Nephron (organoid): ENCODE data around the gene POFUT2.

ENCODE experiments used
- H3K27ac Mint-ChIP-seq, 3 experiments: 2 replicates each; pipeline ENCODE4 v1.8.0; 2020; ENCODE audit warnings: mixed read lengths in 3 of 3, mild to moderate bottlenecking in 2 of 3, moderate library complexity in 1 of 3
- H3K27me3 Mint-ChIP-seq: 2 replicates; pipeline ENCODE4 v1.8.0; 2021; ENCODE audit warnings: low read depth, mild to moderate bottlenecking, moderate library complexity, mixed read lengths
- H3K36me3 Mint-ChIP-seq: 2 replicates; pipeline ENCODE4 v1.8.0; 2020; ENCODE audit warnings: low read depth, mixed read lengths
- H3K4me1 Mint-ChIP-seq: 2 replicates; pipeline ENCODE4 v1.8.0; 2020; ENCODE audit warnings: mixed read lengths
- H3K4me3 Mint-ChIP-seq, 3 experiments: 2 replicates each; pipeline ENCODE4 v1.8.0; 2020; ENCODE audit warnings: mild to moderate bottlenecking in 3 of 3, mixed read lengths in 3 of 3, moderate library complexity in 2 of 3
- H3K9me3 Mint-ChIP-seq: 2 replicates; pipeline ENCODE4 v1.8.0; 2020; ENCODE audit warnings: mixed read lengths
- TF ChIP-seq, protein P1 (sequence below), 3 experiments: fragments of 200-600 bp; sonication (generic); IDR thresholded peaks; one replicate each; pipeline ENCODE4 v1.5.0; 2021; ENCODE audit warnings: antibody characterized with exemption in 3 of 3; ENCODE audit not compliant: unreplicated experiment in 3 of 3

The POFUT2 gene

DNA sequence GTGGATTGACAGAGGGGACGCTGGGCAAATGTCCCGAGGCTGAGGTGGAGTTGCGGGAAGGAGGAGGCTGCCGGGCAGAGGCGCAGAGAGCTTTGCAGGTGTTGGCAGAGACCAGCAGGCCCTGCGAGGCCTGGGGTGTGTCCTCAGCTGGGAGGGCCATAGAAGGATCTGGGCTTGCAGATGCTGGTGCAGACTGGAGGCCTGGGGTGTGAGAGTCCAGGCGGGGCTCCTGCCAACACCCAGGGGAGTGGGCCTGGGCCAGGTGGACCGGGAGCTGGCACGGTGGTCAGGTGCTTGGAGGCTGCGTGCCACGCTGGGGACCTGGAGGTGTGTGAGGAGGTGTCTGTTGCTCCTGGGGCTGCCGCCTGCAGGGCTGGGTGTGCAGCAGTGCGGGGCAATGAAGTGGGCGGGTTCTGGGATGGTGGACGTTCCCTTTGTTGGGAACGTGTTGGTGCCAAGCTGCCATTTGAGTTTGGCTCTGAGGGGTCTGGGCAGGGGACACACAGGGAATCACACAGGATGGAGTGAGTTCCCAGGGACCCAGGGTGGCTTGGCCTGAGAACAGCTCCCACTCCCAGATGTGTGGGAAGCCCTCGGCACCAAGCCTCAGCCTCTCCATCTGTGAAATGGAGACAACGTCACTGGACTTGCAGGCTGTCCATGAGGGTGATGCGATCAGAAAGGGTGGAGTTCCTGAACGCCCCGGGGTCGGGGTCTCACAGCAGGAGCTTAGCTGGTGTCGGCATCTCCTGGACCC is 39.9 kb upstream of the POFUT2 start:
- H3K4me3 Mint-ChIP-seq = no peak overlapping the region
- no peaks in the 10 kb centered on the region for H3K9me3 Mint-ChIP-seq
- TF ChIP-seq, protein P1, sequence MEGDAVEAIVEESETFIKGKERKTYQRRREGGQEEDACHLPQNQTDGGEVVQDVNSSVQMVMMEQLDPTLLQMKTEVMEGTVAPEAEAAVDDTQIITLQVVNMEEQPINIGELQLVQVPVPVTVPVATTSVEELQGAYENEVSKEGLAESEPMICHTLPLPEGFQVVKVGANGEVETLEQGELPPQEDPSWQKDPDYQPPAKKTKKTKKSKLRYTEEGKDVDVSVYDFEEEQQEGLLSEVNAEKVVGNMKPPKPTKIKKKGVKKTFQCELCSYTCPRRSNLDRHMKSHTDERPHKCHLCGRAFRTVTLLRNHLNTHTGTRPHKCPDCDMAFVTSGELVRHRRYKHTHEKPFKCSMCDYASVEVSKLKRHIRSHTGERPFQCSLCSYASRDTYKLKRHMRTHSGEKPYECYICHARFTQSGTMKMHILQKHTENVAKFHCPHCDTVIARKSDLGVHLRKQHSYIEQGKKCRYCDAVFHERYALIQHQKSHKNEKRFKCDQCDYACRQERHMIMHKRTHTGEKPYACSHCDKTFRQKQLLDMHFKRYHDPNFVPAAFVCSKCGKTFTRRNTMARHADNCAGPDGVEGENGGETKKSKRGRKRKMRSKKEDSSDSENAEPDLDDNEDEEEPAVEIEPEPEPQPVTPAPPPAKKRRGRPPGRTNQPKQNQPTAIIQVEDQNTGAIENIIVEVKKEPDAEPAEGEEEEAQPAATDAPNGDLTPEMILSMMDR (IDR thresholded peaks at IDR 0.05; ENCODE audit: unreplicated experiment in 3 of 3) = no peak
- no peaks in the 10 kb centered on the region for H3K36me3 Mint-ChIP-seq
- peaks cover 7% of the 10 kb centered on the region for H3K27me3 Mint-ChIP-seq
- H3K27ac Mint-ChIP-seq = peak overlapping the region; percentile 69 to 92 (median 76)
- H3K4me1 Mint-ChIP-seq = peaks cover 20% of the 10 kb centered on the region

DNA sequence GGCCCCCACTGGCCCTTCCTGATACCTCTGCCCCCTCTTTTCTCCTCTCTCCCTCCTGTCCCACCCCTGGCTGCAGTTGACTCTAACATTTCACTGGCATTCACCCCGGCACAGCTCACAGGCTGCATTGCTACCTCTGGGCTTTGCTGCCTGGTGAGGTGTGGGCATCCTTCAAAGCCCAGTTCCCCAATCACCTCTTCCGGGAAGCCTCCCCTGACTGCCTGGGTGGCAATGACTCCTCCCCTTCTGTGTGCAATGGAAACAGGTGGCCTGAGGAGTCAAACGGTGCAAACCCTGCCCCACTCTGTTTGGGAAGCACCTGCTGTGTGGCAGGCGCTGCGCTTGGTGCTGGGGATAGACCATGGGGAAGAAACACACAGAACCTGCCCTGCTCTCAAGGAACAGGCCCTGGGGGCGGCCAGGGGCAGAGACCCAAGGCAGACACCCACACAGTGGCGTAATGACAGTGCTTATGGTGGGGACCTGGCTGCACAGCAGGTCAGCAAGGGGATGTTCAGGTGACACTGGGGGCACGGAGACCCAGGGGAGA is 39.3 kb upstream of the POFUT2 start:
- H3K4me1 Mint-ChIP-seq = peaks cover 20% of the 10 kb centered on the region
- no peaks in the 10 kb centered on the region for H3K36me3 Mint-ChIP-seq
- no peak overlapping the region for H3K4me3 Mint-ChIP-seq
- TF ChIP-seq, protein P1 (IDR thresholded peaks at IDR 0.05; ENCODE audit: unreplicated experiment in 3 of 3) = no peak
- no peaks in the 10 kb centered on the region for H3K9me3 Mint-ChIP-seq
- H3K27ac Mint-ChIP-seq = peak overlapping the region; percentile 69 to 92 (median 76)
- H3K27me3 Mint-ChIP-seq = peaks cover 7% of the 10 kb centered on the region

DNA sequence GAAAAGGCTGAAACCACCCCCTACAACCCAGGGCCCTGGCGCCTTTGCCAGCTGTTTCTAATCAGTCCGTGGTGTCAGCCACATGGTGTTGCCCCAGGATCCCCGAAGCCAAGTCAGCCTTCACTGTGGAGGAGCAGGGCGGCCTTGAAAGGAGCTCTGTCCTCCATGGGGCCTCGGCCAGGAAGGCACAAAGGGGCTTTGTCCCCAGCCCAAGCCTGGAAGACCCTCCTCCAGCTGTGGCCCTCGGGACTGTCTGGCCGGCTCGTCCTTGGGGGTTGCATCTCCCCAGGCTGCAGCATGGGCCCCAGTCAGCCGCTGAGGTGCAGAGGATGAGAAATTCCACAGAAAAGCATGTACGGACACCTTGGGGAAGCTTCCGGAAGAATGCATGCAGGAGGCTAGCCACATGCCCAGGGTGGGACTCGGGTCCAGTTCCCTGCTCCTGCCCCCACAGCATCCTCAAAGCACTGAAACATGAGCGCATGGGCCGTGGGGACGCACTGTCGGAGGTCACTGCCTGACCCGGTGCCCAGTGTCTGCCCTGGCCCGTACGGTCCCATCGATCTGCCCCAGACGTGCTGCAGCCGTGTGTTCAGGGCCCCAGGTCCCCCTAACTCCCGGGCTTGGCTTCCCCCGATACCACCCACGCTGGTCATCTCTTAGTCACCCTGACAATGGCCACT is 38.6 kb upstream of the POFUT2 start:
- Mint-ChIP-seq H3K27ac (peak overlapping the region in 1 of 3 experiments; percentile 69), H3K9me3 (no peaks in the 10 kb centered on the region), H3K36me3 (no peaks in the 10 kb centered on the region), H3K4me3 (no peak overlapping the region), H3K27me3 (peaks cover 7% of the 10 kb centered on the region), H3K4me1 (peaks cover 20% of the 10 kb centered on the region)
- TF ChIP-seq, protein P1 (IDR thresholded peaks at IDR 0.05; ENCODE audit: unreplicated experiment in 3 of 3) = no peak

DNA sequence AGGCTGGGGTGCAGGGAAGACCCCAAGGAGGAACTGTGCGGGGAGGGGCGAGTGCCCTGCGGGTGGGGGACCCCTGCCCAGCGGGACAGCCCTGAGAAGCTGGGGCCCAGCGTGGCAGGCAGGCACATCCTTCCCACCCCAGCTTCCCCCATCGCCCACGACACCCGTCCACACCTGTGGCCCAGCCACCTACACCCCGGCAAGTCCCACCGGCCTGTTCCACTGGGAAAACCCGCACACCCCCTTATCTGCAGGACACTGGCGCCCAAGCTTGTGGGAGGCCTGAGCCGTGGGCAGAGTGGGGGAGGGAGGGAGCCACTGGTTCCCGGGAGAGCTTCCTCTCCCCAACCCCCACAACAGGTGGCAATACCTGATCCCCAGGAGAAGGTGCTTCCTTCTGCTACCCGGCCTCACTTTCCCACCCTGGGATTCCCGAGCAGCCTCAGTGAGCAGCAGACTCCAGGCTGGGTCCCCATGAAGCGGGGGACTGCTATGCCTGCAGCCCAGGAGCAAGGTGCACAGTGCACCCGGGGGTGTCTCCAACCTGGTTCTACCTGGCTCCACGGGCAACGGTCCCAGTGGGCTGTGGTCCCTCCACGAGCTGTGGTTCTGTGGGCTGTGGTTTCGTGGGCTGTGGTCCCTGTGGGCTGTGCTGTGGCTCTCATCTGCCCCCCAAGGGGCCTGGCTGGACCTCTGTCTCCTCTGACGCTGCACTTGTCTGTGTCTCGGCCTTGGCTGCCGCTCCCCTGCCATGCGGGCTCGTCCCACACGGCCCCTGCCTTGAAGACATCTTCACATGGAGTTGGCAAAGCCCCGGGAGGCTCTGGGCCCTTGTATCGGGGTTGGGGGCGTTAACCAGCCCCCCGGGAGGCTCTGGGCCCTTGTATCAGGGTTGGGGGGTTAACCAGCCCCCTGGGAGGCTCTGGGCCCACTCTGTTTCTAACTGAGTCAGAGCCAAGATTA is 37.8 kb upstream of the POFUT2 start:
- no peaks in the 10 kb centered on the region for H3K36me3 Mint-ChIP-seq
- TF ChIP-seq, protein P1 (IDR thresholded peaks at IDR 0.05; ENCODE audit: unreplicated experiment in 3 of 3) = no peak

DNA sequence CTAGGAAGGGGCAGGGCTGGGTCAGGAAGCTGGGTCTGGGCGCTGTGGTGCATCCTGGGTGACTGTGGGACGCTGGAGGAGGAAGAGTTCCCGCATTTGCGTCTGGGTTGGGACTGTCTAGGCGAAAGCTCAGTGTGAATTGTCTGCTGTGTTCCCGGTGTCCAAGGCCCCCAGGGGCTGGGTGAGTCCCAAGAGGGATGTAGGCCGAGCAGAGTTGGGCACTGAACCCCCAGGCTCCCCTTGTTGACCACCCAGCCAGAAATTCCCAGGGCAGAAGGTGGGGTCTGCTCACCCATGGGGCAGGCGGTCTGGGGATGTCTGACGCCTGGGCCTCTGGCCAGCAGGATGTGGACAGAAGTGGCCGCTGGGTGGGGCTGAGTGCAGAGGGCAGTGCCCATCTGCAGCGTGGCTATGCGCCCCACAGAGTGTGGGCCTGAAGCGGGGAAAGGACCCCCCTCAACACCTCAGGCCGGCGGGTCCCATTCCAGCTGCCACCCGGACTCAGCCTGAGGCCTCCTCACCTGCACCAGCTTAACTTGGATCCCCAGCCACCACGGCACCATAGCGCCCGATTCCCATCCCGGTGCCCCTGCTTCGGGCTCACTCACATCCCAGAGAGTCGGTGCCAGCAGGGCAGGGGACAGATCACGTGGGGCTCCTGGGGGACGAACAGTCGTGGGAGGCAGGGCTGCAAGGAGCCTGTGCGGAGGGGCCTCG is 37.0 kb upstream of the POFUT2 start:
- peaks cover 4% of the 10 kb centered on the region for H3K27me3 Mint-ChIP-seq
- TF ChIP-seq, protein P1 (IDR thresholded peaks at IDR 0.05; ENCODE audit: unreplicated experiment in 3 of 3) = no peak
- H3K27ac Mint-ChIP-seq = peak overlapping the region in 2 of 3 experiments; percentile 46 to 57
- H3K4me1 Mint-ChIP-seq = peaks cover 18% of the 10 kb centered on the region
- no peaks in the 10 kb centered on the region for H3K36me3 Mint-ChIP-seq
- H3K4me3 Mint-ChIP-seq = no peak overlapping the region
- no peaks in the 10 kb centered on the region for H3K9me3 Mint-ChIP-seq

More for the DNA sequence above, 37.8 kb upstream of the POFUT2 start:
- Mint-ChIP-seq H3K4me3 (no peak overlapping the region), H3K27me3 (peaks cover 4% of the 10 kb centered on the region), H3K4me1 (peaks cover 20% of the 10 kb centered on the region), H3K9me3 (no peaks in the 10 kb centered on the region), H3K27ac (peak overlapping the region in 1 of 3 experiments; percentile 55)
